ENCODE results near the gene CD2AP.
"Not testable (repeated sequence)": the region's sequence is repeated elsewhere in the genome, so short reads cannot be mapped to it uniquely, and the experiment has no call there.

CD2AP gene

DNA sequence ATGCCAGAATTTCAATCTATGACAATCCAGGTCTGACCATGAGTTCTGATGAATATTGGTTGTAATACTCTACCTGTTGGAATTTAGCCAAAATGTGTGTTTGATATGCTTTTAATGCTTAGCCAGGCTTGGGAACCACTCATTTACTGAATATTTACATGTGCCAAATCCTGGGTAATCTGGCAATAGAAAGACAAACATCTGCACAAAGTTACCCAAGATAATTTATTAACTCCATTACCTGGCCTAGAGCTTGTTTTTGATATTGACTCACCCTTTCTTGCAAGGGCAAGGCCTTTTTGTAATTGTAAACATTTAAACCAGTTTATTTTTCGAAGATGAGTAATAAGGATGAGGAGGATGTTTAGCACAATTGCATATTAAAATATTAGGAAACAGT, 13.5 kb upstream of the CD2AP start:
- peak; percentile 30 for DNase-seq

DNA sequence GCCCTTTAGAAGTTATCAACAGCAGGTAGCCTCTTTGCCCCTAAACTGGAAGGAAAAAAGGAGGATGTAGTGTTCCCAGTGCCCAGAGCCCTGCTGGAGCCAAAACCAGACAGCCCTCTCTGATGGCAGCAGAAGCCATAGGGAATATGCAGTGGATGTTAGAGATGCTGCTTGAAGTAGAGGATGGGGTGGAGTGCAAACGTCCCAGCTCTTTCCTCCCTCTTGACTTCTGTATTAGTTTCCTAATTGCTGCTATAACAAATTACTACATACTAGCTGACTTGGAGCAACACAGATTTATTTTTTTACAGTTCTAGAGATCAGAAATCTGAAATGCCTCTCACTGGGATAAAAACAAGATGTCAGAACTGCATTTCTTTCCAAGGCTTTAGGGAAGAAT, 12.5 kb upstream of the CD2AP start:
- no peak for DNase-seq

DNA sequence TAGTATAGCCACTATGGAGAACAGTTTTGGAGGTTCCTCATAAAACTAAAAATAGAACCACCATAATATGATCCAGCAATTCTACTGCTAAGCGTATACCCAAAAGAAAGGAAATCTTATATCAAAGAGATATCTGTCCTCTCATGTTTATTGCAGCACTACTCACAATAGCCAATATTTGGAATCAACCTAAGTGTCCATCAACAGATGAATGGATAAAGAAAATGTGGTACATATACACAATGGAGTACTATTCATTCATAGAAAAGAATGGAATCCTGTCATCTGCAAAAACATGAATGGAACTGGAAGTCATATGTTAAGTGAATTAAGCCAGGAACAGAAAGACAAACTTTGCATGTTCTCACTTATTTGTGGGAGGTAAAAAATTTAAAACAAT, 5.7 kb upstream of the CD2AP start:
- no peak for DNase-seq

DNA sequence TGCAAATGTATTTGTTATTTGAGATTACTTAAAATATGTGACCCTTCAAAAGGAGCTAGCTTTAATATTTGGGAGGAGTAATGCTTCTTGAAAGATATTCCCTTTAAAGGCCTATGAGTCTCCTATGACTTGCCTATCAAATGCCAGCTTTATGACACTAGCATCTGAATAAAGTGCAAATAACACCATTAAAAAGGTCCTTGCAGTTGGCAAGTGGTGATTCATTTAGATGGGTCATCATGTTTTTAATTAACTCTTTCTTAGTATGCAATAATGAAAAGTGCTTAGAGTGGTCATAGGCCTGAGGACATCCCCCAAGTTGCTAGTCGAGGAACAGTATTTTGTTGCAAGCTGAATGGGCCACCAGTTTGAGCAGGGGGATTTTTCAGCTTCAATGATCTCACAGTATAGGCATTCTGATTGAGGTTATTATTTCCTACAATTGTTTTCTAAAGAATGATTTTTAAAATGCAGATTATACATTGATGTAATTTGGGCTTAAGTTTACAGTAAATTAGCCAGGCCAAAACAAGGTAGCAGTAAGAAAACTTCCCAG, 3.7 kb upstream of the CD2AP start:
- no peak for DNase-seq

DNA sequence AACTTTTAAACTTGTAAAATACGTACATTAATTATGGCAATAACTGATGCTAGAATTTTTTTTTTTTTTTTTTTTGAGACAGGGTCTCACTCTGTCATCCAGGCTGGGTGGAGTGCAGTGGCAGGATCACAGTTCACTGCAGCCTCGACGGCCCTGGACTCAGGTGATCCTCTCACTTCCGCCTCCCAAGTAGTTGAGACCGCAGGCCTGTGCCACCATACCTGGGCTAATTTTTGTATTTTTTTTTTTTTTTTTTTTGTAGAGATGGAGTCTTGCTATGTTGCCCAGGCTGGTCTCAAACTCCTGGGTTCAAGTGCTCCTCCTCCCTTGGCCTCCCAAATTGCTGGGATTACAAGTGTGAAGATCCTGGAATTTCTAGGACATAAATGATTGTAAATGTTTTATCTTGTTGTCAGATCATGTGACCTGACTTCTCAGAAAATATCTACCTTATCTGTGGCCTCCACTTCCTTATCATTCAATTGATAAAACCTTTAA, 2.2 kb upstream of the CD2AP start:
- no peak for DNase-seq

GRCh38 chr6:47476781-47477496, 650 bp upstream of the CD2AP start:
- peak; percentile 21 for DNase-seq

GRCh38 chr6:47478233-47479139, 897 bp downstream of the CD2AP start:
- peak; percentile 71 for DNase-seq

DNA sequence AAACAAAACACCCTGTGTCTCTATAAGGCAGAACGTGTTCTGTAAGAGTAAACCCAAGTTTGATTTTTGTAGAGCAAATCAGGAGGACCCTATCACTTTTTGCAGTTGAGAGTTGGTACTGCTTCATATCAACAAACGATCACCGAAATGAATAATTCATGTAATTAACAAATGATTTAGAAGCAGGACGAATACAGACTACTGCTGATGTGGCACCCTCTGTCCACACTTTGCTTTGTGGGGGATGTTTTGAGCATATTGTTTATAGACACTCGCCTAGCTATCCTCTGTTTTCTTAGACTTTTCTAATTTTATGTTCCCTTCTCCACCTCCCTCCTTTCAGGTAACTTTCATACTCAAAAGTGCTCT, 1.5 kb downstream of the CD2AP start:
- DNase-seq, result no peak

- DNase-seq, result no peak
Measured at GRCh38 chr6:47479874-47480273, 2.3 kb downstream of the CD2AP start.

- not testable (repeated sequence) for DNase-seq
Measured at GRCh38 chr6:47481213-47481612, 3.6 kb downstream of the CD2AP start.

DNA sequence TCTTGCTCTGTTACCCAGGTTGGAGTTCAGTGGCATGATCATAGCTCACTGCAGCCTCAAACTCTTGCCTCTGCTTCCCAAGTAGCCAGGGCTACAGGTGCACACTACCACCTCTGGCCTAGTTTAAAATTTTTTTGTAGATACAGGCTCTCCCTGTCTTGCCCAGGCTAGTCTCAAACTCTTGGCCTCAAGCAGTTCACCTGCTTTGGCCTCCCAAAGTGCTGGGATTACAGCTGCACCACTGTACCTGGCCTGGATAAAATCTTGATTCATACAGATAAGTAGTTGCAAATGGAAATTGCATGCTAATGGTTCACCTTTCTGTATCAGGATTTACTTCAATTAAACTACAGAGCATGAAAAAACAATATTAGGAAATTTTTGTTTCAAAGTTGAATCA, 4.2 kb downstream of the CD2AP start:
- DNase-seq, result no peak

GRCh38 chr6:47483516-47483852, 5.9 kb downstream of the CD2AP start:
- DNase-seq, result no peak

DNA sequence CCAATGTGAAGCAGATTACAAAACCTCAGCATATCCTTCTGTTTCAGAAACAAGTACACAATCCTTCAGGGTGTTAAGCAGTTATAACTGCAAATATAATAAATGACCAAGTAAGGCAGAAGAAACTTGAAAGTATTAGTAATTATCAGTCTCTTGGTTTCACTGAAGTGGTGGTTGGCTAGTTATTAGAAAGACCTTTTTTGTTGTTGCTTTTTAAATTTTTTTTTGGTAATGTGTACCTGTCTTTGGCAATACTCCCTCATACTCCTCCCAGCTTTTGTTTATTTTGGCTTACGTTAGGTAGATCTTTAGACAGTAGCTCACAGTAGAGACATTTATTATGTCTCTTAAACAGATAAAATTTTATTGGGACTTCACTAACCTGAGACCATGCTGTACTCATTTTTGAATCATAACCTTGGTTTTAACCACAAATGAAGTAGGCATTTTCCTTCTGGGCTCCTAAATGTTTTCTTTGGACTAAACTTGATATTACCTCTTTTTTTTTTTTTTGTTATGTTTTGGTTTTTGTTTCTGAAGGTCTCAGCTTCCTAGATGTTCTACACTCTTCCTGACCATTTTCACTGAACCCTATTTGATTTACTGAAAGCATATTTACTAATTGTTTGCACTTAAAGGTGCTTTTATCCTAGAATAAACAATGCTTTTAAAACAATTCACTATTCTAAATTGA, 6.4 kb downstream of the CD2AP start:
- peak; percentile 79 for DNase-seq

- peak; percentile 87 for DNase-seq
Measured at GRCh38 chr6:47484616-47485015, 7.0 kb downstream of the CD2AP start.

GRCh38 chr6:47485083-47485482, 7.5 kb downstream of the CD2AP start:
- no peak for DNase-seq

DNA sequence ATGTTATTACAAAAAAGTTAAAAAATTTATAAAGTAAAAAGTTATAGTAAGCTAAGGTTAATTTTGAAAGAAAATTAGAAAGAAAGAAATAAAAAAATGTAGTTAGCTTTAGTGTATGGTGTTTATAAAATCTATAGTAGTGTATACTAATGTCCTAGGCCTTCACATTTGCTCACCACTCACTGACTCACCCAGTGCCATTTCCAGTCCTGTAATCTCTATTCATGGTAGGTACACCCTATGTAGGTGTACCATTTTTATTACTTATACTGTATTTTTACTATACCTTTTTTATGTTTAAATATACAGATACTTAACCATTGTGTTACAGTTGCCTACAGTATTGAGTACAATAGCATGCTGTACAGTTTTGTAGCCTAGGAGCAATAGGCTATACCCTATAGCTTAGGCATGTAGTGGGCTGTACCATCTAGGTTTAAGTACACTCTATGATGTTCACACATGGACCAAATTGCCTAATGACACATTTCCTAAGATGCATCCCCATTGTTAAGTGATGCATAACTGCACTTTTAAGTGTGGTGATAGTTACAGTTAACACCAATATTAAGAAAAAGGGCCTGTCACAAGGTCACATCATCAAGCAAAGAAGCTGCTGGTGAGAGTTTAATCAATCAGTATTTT, 8.0 kb downstream of the CD2AP start:
- no peak for DNase-seq

DNA sequence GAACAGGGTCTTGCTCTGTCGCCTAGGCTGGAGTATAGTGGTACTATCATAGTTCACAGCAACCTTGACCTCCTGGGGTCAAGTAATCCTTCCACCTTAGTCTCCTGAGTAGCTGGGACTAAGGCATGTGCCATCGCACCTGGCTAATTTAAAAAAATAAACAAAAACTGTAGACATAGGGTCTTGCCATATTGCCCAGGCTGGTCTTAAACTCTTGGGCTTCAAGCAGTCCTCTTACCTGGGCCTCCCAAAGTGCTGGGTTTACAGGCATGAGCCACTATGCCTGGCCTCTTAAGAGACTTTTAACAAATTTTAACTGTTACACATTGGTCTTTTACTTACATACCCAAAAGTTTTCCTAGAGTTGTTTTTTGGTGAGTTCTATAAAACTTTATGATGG, 12.4 kb downstream of the CD2AP start:
- DNase-seq, result no peak

GRCh38 chr6:47490676-47491075, 13.1 kb downstream of the CD2AP start:
- DNase-seq, result no peak

- no peak for DNase-seq
Measured at GRCh38 chr6:47492355-47492754, 14.8 kb downstream of the CD2AP start.

DNA sequence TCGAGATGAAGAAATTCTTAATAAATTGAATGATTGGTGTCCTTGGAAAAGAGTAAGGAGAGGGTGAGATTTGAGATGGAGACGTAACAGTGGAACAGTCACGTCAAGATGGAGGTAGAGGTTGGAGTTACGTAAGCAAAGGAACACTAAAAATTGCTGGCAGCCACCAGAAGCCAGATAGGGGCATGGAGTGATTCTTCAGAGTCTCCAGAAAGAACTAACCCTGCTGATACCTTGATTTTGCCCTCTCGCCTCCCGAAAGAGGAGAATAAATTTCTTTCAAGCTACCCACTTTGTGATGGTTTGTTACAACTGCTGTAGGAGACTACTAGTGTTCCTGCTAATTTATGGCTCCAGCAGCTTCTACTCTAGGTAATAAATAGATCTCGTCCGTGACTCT, 17.6 kb downstream of the CD2AP start:
- DNase-seq, result no peak

DNA sequence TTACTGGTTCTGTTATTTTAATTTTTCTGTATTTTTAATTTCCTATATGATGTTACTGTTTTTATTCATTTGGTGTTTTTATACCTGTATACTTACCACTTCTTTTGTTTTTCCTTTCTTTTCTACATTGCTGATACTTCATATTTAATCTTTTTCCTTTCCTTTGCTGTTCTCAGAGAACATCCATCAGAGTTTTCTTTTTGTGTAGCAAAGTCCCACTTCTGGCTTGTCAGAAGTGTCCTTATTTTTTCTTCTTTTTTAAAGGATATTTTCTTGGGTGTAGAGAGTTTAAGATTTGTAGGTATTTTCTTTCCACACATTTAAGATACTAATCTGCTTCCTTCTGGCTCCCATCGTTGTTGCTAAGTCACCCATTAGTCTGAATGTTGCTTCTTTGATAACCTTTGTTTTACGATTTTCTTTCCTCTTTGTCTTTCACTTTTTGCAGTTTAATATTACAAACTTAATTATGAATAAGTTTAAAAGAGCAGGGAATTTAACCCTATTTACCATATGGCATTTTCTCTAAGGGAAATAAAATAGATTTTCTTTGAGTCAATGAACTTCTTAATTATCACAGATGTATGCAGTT, 18.5 kb downstream of the CD2AP start:
- DNase-seq, result no peak

GRCh38 chr6:47496935-47497579, 19.5 kb downstream of the CD2AP start:
- no peak for DNase-seq

Measured in kidney glomerular epithelial cell (primary cell).